H9 (cell line): ENCODE results near the gene CD2AP. TPM values are rescaled to one million over a fixed set of nuclear protein-coding genes. Genes with fewer than 3 reads are reported as not detected.

ENCODE experiments used
- DNase-seq: peaks from one replicate; pipeline ENCODE4 v3.0.0-alpha.2; 2017
- H2AFZ ChIP-seq: one replicate; pipeline ENCODE4 v1.6.1; 2013; ENCODE audit warnings: mild to moderate bottlenecking, low read length, control low read depth, moderate library complexity
- H2AK5ac ChIP-seq: 2 replicates; pipeline ENCODE4 v1.6.1; 2013; ENCODE audit warnings: low read length, control low read depth, mixed read lengths; ENCODE audit not compliant: insufficient read length
- H2BK120ac ChIP-seq: one replicate; pipeline ENCODE4 v1.6.1; 2013; ENCODE audit warnings: low read depth, mild to moderate bottlenecking, low read length, control low read depth, inconsistent platforms; ENCODE audit not compliant: poor library complexity, severe bottlenecking
- H2BK12ac ChIP-seq: 2 replicates; pipeline ENCODE4 v1.6.1; 2013; ENCODE audit warnings: low read length, control low read depth, mixed read lengths, low read depth; ENCODE audit not compliant: insufficient read length
- H2BK15ac ChIP-seq: 2 replicates; pipeline ENCODE4 v1.6.1; 2013; ENCODE audit warnings: low read depth, low read length, control low read depth
- H2BK20ac ChIP-seq: one replicate; pipeline ENCODE4 v1.6.1; 2013; ENCODE audit warnings: low read depth, mild to moderate bottlenecking, low read length, control low read depth, inconsistent platforms; ENCODE audit not compliant: poor library complexity, severe bottlenecking
- H2BK5ac ChIP-seq: 2 replicates; pipeline ENCODE4 v1.6.1; 2013; ENCODE audit warnings: low read length, control low read depth, mixed read lengths; ENCODE audit not compliant: insufficient read length
- H3K14ac ChIP-seq: 2 replicates; pipeline ENCODE4 v1.6.1; 2013; ENCODE audit warnings: low read length, control low read depth; ENCODE audit not compliant: insufficient read depth
- H3K18ac ChIP-seq: 2 replicates; pipeline ENCODE4 v1.6.1; 2013; ENCODE audit warnings: low read depth, mild to moderate bottlenecking, mixed read lengths, low read length, control low read depth; ENCODE audit not compliant: insufficient read length
- H3K23ac ChIP-seq: 2 replicates; pipeline ENCODE4 v1.6.1; 2013; ENCODE audit warnings: low read length, control low read depth, mixed read lengths, low read depth; ENCODE audit not compliant: insufficient read length
- H3K23me2 ChIP-seq: 2 replicates; pipeline ENCODE4 v1.6.1; 2013; ENCODE audit warnings: low read depth, mild to moderate bottlenecking, mixed read lengths, low read length, control low read depth; ENCODE audit not compliant: insufficient read length, poor library complexity, severe bottlenecking
- H3K27ac ChIP-seq: 2 replicates; pipeline ENCODE4 v1.5.1; 2013; ENCODE audit warnings: low read length, control low read depth, mixed read lengths, low read depth; ENCODE audit not compliant: insufficient read length
- H3K27me3 ChIP-seq: 2 replicates; pipeline ENCODE4 v1.6.1; 2013; ENCODE audit warnings: low read length, control low read depth, inconsistent platforms; ENCODE audit not compliant: insufficient read depth
- H3K4ac ChIP-seq: 2 replicates; pipeline ENCODE4 v1.6.1; 2013; ENCODE audit warnings: low read depth, mild to moderate bottlenecking, control low read depth, inconsistent platforms, low read length, moderate library complexity
- H3K4me1 ChIP-seq: 2 replicates; pipeline ENCODE4 v1.6.1; 2013; ENCODE audit warnings: low read length, control low read depth, inconsistent platforms; ENCODE audit not compliant: insufficient read depth
- H3K4me2 ChIP-seq: 2 replicates; pipeline ENCODE4 v1.6.1; 2013; ENCODE audit warnings: low read length, control low read depth, mixed read lengths; ENCODE audit not compliant: insufficient read length, insufficient read depth
- H3K56ac ChIP-seq: 2 replicates; pipeline ENCODE4 v1.6.1; 2013; ENCODE audit warnings: low read depth, mild to moderate bottlenecking, mixed read lengths, low read length, control low read depth; ENCODE audit not compliant: insufficient read length
- H3K79me1 ChIP-seq: 2 replicates; pipeline ENCODE4 v1.6.1; 2013; ENCODE audit warnings: low read depth, mild to moderate bottlenecking, moderate library complexity, low read length, control low read depth, inconsistent platforms; ENCODE audit not compliant: insufficient read depth, poor library complexity, severe bottlenecking
- H3K79me2 ChIP-seq: 2 replicates; pipeline ENCODE4 v1.6.1; 2013; ENCODE audit warnings: low read length, control low read depth, inconsistent platforms; ENCODE audit not compliant: insufficient read depth
- H3K9ac ChIP-seq: 2 replicates; pipeline ENCODE4 v1.6.1; 2013; ENCODE audit warnings: low read length, control low read depth, mixed read lengths; ENCODE audit not compliant: insufficient read length; ENCODE audit errors: extremely low read depth
- H3K9me3 ChIP-seq: one replicate; pipeline ENCODE4 v1.6.1; 2013; ENCODE audit warnings: low read depth, low read length, inconsistent platforms; ENCODE audit not compliant: control insufficient read depth
- H3T11ph ChIP-seq: one replicate; pipeline ENCODE4 v1.6.1; 2013; ENCODE audit warnings: mild to moderate bottlenecking, low read length, control low read depth, inconsistent platforms
- H4K20me1 ChIP-seq: one replicate; pipeline ENCODE4 v1.6.1; 2013; ENCODE audit not compliant: control insufficient read depth, insufficient read length, insufficient read depth
- H4K5ac ChIP-seq: 2 replicates; pipeline ENCODE4 v1.6.1; 2013; ENCODE audit warnings: low read depth, mild to moderate bottlenecking, mixed read lengths, low read length, control low read depth; ENCODE audit not compliant: insufficient read length
- H4K8ac ChIP-seq: replicated peaks from 2 replicates; pipeline ENCODE4 v1.6.1; 2013; ENCODE audit warnings: low read length, control low read depth, mixed read lengths, low read depth; ENCODE audit not compliant: insufficient read length
- H4K91ac ChIP-seq: 2 replicates; pipeline ENCODE4 v1.6.1; 2013; ENCODE audit warnings: low read depth, mild to moderate bottlenecking, moderate library complexity, mixed read lengths, low read length, control low read depth; ENCODE audit not compliant: insufficient read length
- H3K27ac Mint-ChIP-seq, 3 experiments: 2 replicates in 2 of 3; 3 replicates in 1 of 3; pipeline ENCODE4 v1.8.0; 2020 to 2021; ENCODE audit warnings: mixed read lengths in 3 of 3, mild to moderate bottlenecking in 1 of 3, moderate library complexity in 1 of 3
- H3K27me3 Mint-ChIP-seq: 2 replicates; pipeline ENCODE4 v1.8.0; 2021; ENCODE audit warnings: low read depth, mild to moderate bottlenecking, moderate library complexity, mixed read lengths
- H3K36me3 Mint-ChIP-seq, 3 experiments: 2 replicates in 2 of 3; 3 replicates in 1 of 3; pipeline ENCODE4 v1.8.0; 2020 to 2021; ENCODE audit warnings: low read depth in 3 of 3, mixed read lengths in 3 of 3; ENCODE audit not compliant: insufficient read depth in 1 of 3
- H3K4me1 Mint-ChIP-seq, 2 experiments: 2 replicates each; pipeline ENCODE4 v1.8.0; 2020; ENCODE audit warnings: mixed read lengths in 2 of 2
- H3K4me3 Mint-ChIP-seq, 2 experiments: 2 replicates in 1 of 2; 3 replicates in 1 of 2; pipeline ENCODE4 v1.8.0; 2020 to 2021; ENCODE audit warnings: mild to moderate bottlenecking in 2 of 2, mixed read lengths in 2 of 2, moderate library complexity in 1 of 2
- H3K9me3 Mint-ChIP-seq, 2 experiments: 2 replicates in 1 of 2; 3 replicates in 1 of 2; pipeline ENCODE4 v1.8.0; 2020; ENCODE audit warnings: mild to moderate bottlenecking in 2 of 2, mixed read lengths in 2 of 2, moderate library complexity in 1 of 2
- WGBS: extraction: QIAGEN DNeasy Blood & Tissue Kit; methylation state at CpG from one replicate; pipeline ENCODE4 v1.1.7; 2013; ENCODE audit warnings: missing lambda C conversion rate, low lambda C conversion rate, mixed read lengths; ENCODE audit not compliant: insufficient read length; ENCODE audit errors: extremely low coverage; 5-methylcytosine and 5-hydroxymethylcytosine counted together
- total RNA-seq: library from RNA; stranded (reverse); gene quantifications from 2 replicates; pipeline ENCODE4 v1.2.1, GENCODE V29; 2021
- TF ChIP-seq, protein P1 (sequence below): fragments of 200-600 bp; sonication (generic); conservative IDR thresholded peaks from 3 replicates; pipeline ENCODE4 v1.8.0; 2021; ENCODE audit warnings: antibody characterized with exemption, mild to moderate bottlenecking

Gene CD2AP
- total RNA-seq, 1 experiment from 2014 or later: 50.1 TPM

DNA sequence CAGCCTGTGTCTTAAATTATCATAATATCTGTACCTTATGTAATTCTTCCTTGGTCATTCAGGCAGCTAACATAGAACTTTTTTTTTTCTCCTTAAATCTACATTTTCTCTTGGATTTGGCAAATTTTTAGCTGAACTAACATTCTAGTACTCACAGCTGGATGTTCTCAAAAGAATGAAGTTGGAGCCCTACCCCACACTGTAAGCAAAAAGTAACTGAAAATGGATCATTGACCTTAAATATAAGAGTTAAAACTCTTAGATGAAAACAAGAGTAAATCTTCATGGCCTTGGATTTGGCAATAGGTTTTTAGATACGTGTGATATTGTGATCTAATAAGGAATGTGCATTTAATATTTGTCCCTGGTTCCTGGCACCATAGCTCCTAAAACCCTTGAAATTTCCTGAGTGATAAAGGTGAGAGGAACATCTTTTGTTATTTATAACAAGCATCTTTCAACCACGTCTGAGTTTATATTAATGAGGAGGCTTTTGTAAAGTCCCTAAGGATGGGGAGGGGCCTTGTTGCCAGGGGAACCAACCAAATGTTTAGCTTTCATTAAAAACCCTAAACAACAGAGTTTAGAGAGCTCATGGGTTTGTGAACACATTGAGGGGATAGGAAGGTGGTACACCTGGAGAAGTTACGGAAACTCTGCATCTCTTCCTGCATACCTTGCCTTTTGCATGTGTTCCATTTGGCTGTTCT, 114.7 kb downstream of the CD2AP start:
- peaks cover 26 to 55% (median 50%) of the 10 kb centered on the region in 3 experiments; a peak in 6 of 7 replicates for H3K36me3 Mint-ChIP-seq

More for the DNA sequence above, 114.7 kb downstream of the CD2AP start:
- Histone ChIP-seq H4K20me1 (no peaks in the 10 kb centered on the region), H4K91ac (no peak overlapping the region), H2BK12ac (no peak overlapping the region), H2BK120ac (peak overlapping the region; percentile 86), H3K18ac (peak overlapping the region; percentile 2), H4K5ac (no peak overlapping the region), H2AK5ac (no peak overlapping the region), H2BK15ac (no peak overlapping the region), H3K9me3 (no peaks in the 10 kb centered on the region), H3K9ac (no peak overlapping the region), H3K14ac (peak overlapping the region; percentile 82; the same call in 1 of the 2 replicates), H3K79me2 (no peaks in the 10 kb centered on the region), H3T11ph (no peak overlapping the region), H3K27me3 (no peaks in the 10 kb centered on the region), H3K23ac (no peak overlapping the region), H3K4ac (no peak overlapping the region), H3K23me2 (no peaks in the 10 kb centered on the region), H2BK5ac (no peak overlapping the region), H2BK20ac (no peak overlapping the region), H3K79me1 (no peaks in the 10 kb centered on the region), H3K4me1 (no peaks in the 10 kb centered on the region), H3K27ac (no peak overlapping the region), H3K4me2 (no peak overlapping the region), H4K8ac (no peak overlapping the region), H3K56ac (no peak overlapping the region), H2AFZ (no peak overlapping the region)
- Mint-ChIP-seq H3K27me3 (no peaks in the 10 kb centered on the region), H3K4me3 (no peak overlapping the region), H3K9me3 (peaks cover 1 to 2% of the 10 kb centered on the region in 2 experiments; a peak in 3 of 5 replicates), H3K4me1 (peaks cover 0 to 4% of the 10 kb centered on the region in 2 experiments; a peak in 3 of 4 replicates), H3K27ac (peak overlapping the region; percentile 41 to 62 (median 42); a peak in 2 of 7 replicates)
- no CpG with 5 or more reads among the region's 3 CpGs for WGBS
- TF ChIP-seq, protein P1, sequence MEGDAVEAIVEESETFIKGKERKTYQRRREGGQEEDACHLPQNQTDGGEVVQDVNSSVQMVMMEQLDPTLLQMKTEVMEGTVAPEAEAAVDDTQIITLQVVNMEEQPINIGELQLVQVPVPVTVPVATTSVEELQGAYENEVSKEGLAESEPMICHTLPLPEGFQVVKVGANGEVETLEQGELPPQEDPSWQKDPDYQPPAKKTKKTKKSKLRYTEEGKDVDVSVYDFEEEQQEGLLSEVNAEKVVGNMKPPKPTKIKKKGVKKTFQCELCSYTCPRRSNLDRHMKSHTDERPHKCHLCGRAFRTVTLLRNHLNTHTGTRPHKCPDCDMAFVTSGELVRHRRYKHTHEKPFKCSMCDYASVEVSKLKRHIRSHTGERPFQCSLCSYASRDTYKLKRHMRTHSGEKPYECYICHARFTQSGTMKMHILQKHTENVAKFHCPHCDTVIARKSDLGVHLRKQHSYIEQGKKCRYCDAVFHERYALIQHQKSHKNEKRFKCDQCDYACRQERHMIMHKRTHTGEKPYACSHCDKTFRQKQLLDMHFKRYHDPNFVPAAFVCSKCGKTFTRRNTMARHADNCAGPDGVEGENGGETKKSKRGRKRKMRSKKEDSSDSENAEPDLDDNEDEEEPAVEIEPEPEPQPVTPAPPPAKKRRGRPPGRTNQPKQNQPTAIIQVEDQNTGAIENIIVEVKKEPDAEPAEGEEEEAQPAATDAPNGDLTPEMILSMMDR: no peak
- no peak for DNase-seq
